ENCODE results near the gene DUS2.

- TF ChIP-seq CTCF (IDR thresholded peaks at IDR 0.05; ENCODE audit: control extremely low read depth in 1 of 3, insufficient read depth in 1 of 3, low read depth in 1 of 3, low read length in 3 of 3) (no peak), TCF12 (IDR thresholded peaks at IDR 0.05; ENCODE audit: low read depth, low read length) (no peak), JUN (IDR thresholded peaks at IDR 0.05; ENCODE audit: low read depth, low read length) (no peak)
Measured at GRCh38 chr16:68089067-68089466, 66.0 kb downstream of the DUS2 start.

Measured in H1 (cell line).